Activated CD4-positive, alpha-beta T cell treated with anti-CD3 and anti-CD28 coated beads for 36 hours (primary cell): ENCODE measurements around the gene LNP1. TPM values are rescaled to one million over a fixed set of nuclear protein-coding genes. Genes with fewer than 3 reads are reported as not detected.

Experiments
- ATAC-seq: fragments of 200-7000 bp; cut with Tn5 transposase; one replicate; pipeline ENCODE4 v1.10.0; 2021; ENCODE audit warnings: mild to moderate bottlenecking, moderate library complexity
- CTCF ChIA-PET: fragments of 350-600 bp; sonication (Branson Sonifier 250); formaldehyde crosslinking; loops from one replicate; lab custom pipeline; 2021; ENCODE audit warnings: antibody characterized with exemption; lab: Charles Lee
- POLR2A ChIA-PET: fragments of 350-600 bp; sonication (Branson Sonifier 250); formaldehyde crosslinking; loops from one replicate; lab custom pipeline; 2021; ENCODE audit warnings: antibody characterized with exemption, inconsistent platforms; lab: Charles Lee
- DNase-seq: peaks from one replicate; pipeline ENCODE4 v3.0.0-alpha.2; 2020
- H3K27ac Mint-ChIP-seq: one replicate; pipeline ENCODE4 v1.8.0; 2021; ENCODE audit warnings: mixed read lengths
- H3K27me3 Mint-ChIP-seq: one replicate; pipeline ENCODE4 v1.8.0; 2021; ENCODE audit warnings: mixed read lengths
- H3K36me3 Mint-ChIP-seq: one replicate; pipeline ENCODE4 v1.8.0; 2021; ENCODE audit warnings: low read depth, mixed read lengths
- H3K4me1 Mint-ChIP-seq: one replicate; pipeline ENCODE4 v1.8.0; 2021; ENCODE audit warnings: mixed read lengths
- H3K4me3 Mint-ChIP-seq: one replicate; pipeline ENCODE4 v1.8.0; 2021; ENCODE audit warnings: mild to moderate bottlenecking, moderate library complexity, mixed read lengths
- H3K9me3 Mint-ChIP-seq: one replicate; pipeline ENCODE4 v1.8.0; 2021; ENCODE audit warnings: low read depth, mixed read lengths
- intact Hi-C, 2 experiments: fragments of 100-400 bp; cut with DNase I in 1 of 2; cut with micrococcal nuclease in 1 of 2; formaldehyde crosslinking; loops; one replicate each; pipeline versions ENCODE4 v1.14.2 to v1.15.1; 2022 to 2024; cut with DNase I, micrococcal nuclease
- total RNA-seq, 2 experiments: library from RNA; stranded (reverse); gene quantifications; one replicate each; pipeline ENCODE4 v1.2.3, GENCODE V29; 2021

LNP1 gene
- total RNA-seq, 2 experiments from 2014 or later = 1.7 TPM

GRCh38 chr3:100480081-100480480 lies 78.7 kb downstream of the LNP1 start:
- no peaks in the 10 kb centered on the region for H3K4me1 Mint-ChIP-seq
- H3K36me3 Mint-ChIP-seq = no peaks in the 10 kb centered on the region
- intact Hi-C loops = no loop called here
- ChIA-PET CTCF (no interaction called here), POLR2A (no interaction called here)
- H3K4me3 Mint-ChIP-seq = no peak overlapping the region
- H3K27ac Mint-ChIP-seq = no peak overlapping the region
- no peaks in the 10 kb centered on the region for H3K9me3 Mint-ChIP-seq
- no peak for ATAC-seq
- no peak for DNase-seq
- peaks cover 11% of the 10 kb centered on the region for H3K27me3 Mint-ChIP-seq

GRCh38 chr3:100482176-100482575 lies 80.8 kb downstream of the LNP1 start:
- POLR2A ChIA-PET = no interaction called here
- no peaks in the 10 kb centered on the region for H3K4me1 Mint-ChIP-seq
- H3K9me3 Mint-ChIP-seq = no peaks in the 10 kb centered on the region
- intact Hi-C loops = no loop called here
- CTCF ChIA-PET = interaction anchor here (0.9 kb wide), 1 partner anchor 19 kb away, joined by 4 read pairs; no protein-coding TSS in a partner anchor
- no peak overlapping the region for H3K27ac Mint-ChIP-seq
- no peak for ATAC-seq
- no peak overlapping the region for H3K4me3 Mint-ChIP-seq
- H3K36me3 Mint-ChIP-seq = no peaks in the 10 kb centered on the region
- H3K27me3 Mint-ChIP-seq = peaks cover 8% of the 10 kb centered on the region
- DNase-seq = no peak

GRCh38 chr3:100483529-100483928 lies 82.2 kb downstream of the LNP1 start:
- ChIA-PET POLR2A (no interaction called here), CTCF (no interaction called here)
- Mint-ChIP-seq H3K4me1 (no peaks in the 10 kb centered on the region), H3K9me3 (no peaks in the 10 kb centered on the region), H3K27ac (no peak overlapping the region), H3K4me3 (no peak overlapping the region), H3K36me3 (no peaks in the 10 kb centered on the region), H3K27me3 (peaks cover 8% of the 10 kb centered on the region)
- DNase-seq (no peak), ATAC-seq (no peak)
- intact Hi-C loops = no loop called here

GRCh38 chr3:100486808-100487207 lies 85.5 kb downstream of the LNP1 start:
- ATAC-seq (no peak), DNase-seq (no peak)
- intact Hi-C loops = no loop called here
- Mint-ChIP-seq H3K4me3 (no peak overlapping the region), H3K27me3 (peaks cover 10% of the 10 kb centered on the region), H3K9me3 (no peaks in the 10 kb centered on the region), H3K36me3 (no peaks in the 10 kb centered on the region), H3K4me1 (peaks cover 2% of the 10 kb centered on the region), H3K27ac (no peak overlapping the region)
- ChIA-PET CTCF (no interaction called here), POLR2A (no interaction called here)

GRCh38 chr3:100489118-100489517 lies 87.8 kb downstream of the LNP1 start:
- DNase-seq (no peak), ATAC-seq (no peak)
- no peak overlapping the region for H3K27ac Mint-ChIP-seq
- CTCF ChIA-PET = no interaction called here
- H3K36me3 Mint-ChIP-seq = no peaks in the 10 kb centered on the region
- H3K9me3 Mint-ChIP-seq = no peaks in the 10 kb centered on the region
- H3K27me3 Mint-ChIP-seq = peaks cover 3% of the 10 kb centered on the region
- intact Hi-C loops = no loop called here
- no peak overlapping the region for H3K4me3 Mint-ChIP-seq
- POLR2A ChIA-PET = no interaction called here
- H3K4me1 Mint-ChIP-seq = peaks cover 6% of the 10 kb centered on the region

- peak; percentile 100 for ATAC-seq
- Mint-ChIP-seq H3K4me1 (peaks cover 6% of the 10 kb centered on the region), H3K4me3 (peak within 1 kb of the TSS; percentile 82), H3K27ac (peak within 1 kb of the TSS; percentile 77), H3K36me3 (no peaks in the 10 kb centered on the region), H3K27me3 (peaks cover 14% of the 10 kb centered on the region), H3K9me3 (no peaks in the 10 kb centered on the region)
- peak; percentile 91 for DNase-seq
- CTCF ChIA-PET = interaction anchor here (0.6 to 1.0 kb wide), 4 partner anchors 30 to 1619 kb away, joined by 3 to 4 read pairs (median 4); no protein-coding TSS in a partner anchor
- intact Hi-C loops = loop anchor here in 1 of 2 experiments (1.0 to 10.0 kb wide), 6 partner anchors 91 to 678 kb away; partner anchors contain the start of genes CMSS1, LNP1, NIT2 and TBC1D23
- POLR2A ChIA-PET = interaction anchor here (0.5 to 0.6 kb wide), 2 partner anchors 163 to 1662 kb away, joined by 3 to 4 read pairs; no protein-coding TSS in a partner anchor
Observed at GRCh38 chr3:100492059-100493006, 91.0 kb downstream of the LNP1 start, which contains the start of gene TMEM45A. TMEM45A (plus strand) TSS chr3:100492619; CDS start chr3:100555212, 62,593 bp downstream.

GRCh38 chr3:100496711-100497261 lies 95.4 kb downstream of the LNP1 start:
- no peaks in the 10 kb centered on the region for H3K9me3 Mint-ChIP-seq
- no peak overlapping the region for H3K4me3 Mint-ChIP-seq
- DNase-seq (no peak), ATAC-seq (no peak)
- peaks cover 14% of the 10 kb centered on the region for H3K27me3 Mint-ChIP-seq
- no peak overlapping the region for H3K27ac Mint-ChIP-seq
- no peaks in the 10 kb centered on the region for H3K36me3 Mint-ChIP-seq
- POLR2A ChIA-PET = no interaction called here
- H3K4me1 Mint-ChIP-seq = peaks cover 4% of the 10 kb centered on the region
- intact Hi-C loops = loop anchor here in 1 of 2 experiments (10.0 kb wide), 1 partner anchor 682 kb away; the partner anchor contains the start of gene CMSS1
- CTCF ChIA-PET = no interaction called here

GRCh38 chr3:100499651-100500050 lies 98.3 kb downstream of the LNP1 start:
- Mint-ChIP-seq H3K27ac (no peak overlapping the region), H3K36me3 (no peaks in the 10 kb centered on the region), H3K9me3 (no peaks in the 10 kb centered on the region), H3K27me3 (peaks cover 19% of the 10 kb centered on the region), H3K4me3 (no peak overlapping the region), H3K4me1 (no peaks in the 10 kb centered on the region)
- DNase-seq (no peak), ATAC-seq (no peak)
- ChIA-PET POLR2A (no interaction called here), CTCF (no interaction called here)
- intact Hi-C loops = loop anchor here in 1 of 2 experiments (10.0 kb wide), 1 partner anchor 685 kb away; the partner anchor contains the start of gene CMSS1

GRCh38 chr3:100500320-100500880 lies 99.1 kb downstream of the LNP1 start:
- peaks cover 16% of the 10 kb centered on the region for H3K27me3 Mint-ChIP-seq
- ChIA-PET POLR2A (no interaction called here), CTCF (interaction anchor here (0.6 kb wide), 1 partner anchor 349 kb away, joined by 3 read pairs; no protein-coding TSS in a partner anchor)
- no peaks in the 10 kb centered on the region for H3K36me3 Mint-ChIP-seq
- no peak for DNase-seq
- no peaks in the 10 kb centered on the region for H3K9me3 Mint-ChIP-seq
- no peak for ATAC-seq
- intact Hi-C loops = no loop called here
- no peak overlapping the region for H3K4me3 Mint-ChIP-seq
- no peaks in the 10 kb centered on the region for H3K4me1 Mint-ChIP-seq
- no peak overlapping the region for H3K27ac Mint-ChIP-seq

GRCh38 chr3:100503448-100503847 lies 102.1 kb downstream of the LNP1 start:
- Mint-ChIP-seq H3K27me3 (peaks cover 25% of the 10 kb centered on the region), H3K4me1 (no peaks in the 10 kb centered on the region), H3K27ac (no peak overlapping the region), H3K9me3 (no peaks in the 10 kb centered on the region), H3K36me3 (no peaks in the 10 kb centered on the region), H3K4me3 (no peak overlapping the region)
- POLR2A ChIA-PET = no interaction called here
- intact Hi-C loops = no loop called here
- CTCF ChIA-PET = interaction anchor here (0.8 kb wide), 1 partner anchor 67 kb away, joined by 3 read pairs; no protein-coding TSS in a partner anchor
- ATAC-seq (no peak), DNase-seq (no peak)
